HG02943 (cell line): ENCODE data around the gene CAMK2D.

Experiments
- ATAC-seq: cut with Tn5 transposase; IDR thresholded peaks from one replicate; pipeline ENCODE4 v1.9.1; 2021; ENCODE audit warnings: mild to moderate bottlenecking, low read depth, moderate library complexity; ENCODE audit not compliant: unreplicated experiment

The CAMK2D gene

DNA sequence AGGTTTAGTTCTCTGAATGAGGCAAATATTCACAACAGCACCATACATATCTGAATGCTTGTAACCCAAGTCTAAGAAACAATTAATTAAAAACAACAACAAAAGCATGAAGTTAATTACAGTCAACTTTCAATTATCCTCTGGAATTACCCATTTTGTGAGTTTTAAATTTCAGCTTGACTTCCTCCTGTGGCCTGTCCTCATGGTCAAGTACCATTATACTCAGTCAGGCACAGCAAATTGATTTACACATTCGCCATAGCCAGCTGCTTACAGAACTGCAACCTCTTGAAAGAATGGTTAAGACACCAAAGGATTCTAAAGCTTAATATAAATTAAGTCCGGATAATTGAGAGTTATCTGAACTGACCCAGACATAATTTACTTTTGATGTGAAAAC is 306.5 kb downstream of the CAMK2D start:
- ATAC-seq, result no peak

DNA sequence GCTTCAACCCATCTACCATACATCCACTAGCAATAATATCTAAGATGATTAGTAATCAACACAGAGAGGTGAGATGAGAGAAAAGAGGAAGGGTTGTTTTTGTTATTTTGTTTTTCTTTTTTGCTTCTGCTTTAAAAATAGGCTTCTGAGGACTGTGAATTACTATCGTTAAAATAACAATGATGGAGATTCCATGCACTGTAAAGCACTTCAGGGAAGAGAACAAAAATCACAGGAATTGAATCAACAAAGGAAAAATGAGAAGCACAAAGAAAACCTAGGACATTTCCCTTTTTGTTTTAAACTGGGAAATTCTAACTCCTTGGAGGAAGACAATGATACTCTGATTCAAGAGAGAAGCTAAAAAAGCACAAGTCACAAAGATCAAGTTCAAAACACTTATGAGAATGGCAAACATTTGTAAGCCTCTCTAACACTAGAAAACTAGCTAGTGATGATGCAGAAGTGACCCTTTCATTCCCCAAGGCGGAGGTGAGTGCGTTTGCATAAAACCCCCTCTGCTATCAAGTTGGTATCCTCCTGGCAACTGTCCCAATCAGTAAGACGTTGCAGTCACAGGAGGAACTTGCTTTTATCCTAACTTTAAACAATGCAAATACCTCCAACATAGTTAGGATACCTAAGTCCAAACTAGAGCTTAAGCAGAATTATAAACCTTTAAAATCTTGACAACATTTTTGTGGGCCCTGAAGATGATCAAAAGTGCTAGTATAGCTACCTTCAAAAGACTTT is 308.5 kb downstream of the CAMK2D start:
- ATAC-seq, result no peak

DNA sequence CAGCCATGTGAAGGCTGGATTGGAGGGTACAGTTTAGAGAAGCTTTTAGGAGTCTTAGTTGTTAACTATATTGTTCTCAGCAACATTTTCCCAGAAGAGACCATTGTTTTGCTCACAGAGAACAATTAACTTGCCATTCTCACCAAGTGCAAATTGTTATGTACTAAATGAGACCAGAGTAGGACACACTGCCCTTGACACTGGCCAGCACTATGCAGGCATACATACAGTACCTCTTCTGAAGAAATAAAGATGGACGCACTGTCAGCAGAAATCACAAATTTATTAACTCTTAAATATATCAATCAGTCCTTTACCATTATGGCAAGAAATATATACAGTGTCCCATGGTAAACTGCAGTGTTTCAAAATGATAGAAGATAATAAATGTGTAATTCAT is 309.4 kb downstream of the CAMK2D start:
- ATAC-seq, result no peak

DNA sequence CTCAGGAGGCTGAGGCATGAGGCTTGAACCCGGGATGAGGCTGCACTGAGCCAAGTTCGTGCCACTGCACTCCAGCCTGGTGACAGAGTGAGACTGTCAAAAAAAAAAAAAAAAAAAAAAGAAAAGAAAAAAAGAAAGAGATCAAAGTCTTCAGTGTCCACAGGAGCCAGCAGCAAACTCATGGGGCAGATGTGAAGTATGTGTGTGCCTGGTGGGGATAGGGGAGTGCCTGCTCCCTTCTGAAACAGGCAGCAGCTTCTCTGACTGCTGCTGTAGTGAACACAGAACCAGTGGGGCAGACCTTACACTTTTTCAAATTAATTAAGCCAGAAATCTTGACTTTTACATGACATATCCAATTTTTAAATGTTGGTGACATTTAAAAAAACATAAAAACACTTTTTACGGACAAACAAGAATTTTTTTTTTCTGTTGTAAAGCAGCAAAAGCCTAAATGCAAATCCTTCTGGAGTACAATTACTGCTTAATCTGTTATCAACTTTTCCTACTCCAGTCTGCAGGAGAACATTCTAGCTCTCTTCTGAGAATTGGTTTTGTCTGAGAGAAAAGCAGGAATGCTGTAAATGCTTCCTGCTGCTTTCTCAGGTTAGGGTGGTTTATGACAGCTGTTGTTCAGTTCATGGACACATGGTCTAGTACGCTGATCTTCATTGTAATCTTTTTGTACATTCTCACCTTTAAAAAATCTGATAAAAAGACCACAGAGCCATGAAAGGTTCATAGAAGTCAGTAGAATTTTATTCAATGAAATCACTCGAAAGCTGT is 311.1 kb downstream of the CAMK2D start:
- no peak for ATAC-seq

DNA sequence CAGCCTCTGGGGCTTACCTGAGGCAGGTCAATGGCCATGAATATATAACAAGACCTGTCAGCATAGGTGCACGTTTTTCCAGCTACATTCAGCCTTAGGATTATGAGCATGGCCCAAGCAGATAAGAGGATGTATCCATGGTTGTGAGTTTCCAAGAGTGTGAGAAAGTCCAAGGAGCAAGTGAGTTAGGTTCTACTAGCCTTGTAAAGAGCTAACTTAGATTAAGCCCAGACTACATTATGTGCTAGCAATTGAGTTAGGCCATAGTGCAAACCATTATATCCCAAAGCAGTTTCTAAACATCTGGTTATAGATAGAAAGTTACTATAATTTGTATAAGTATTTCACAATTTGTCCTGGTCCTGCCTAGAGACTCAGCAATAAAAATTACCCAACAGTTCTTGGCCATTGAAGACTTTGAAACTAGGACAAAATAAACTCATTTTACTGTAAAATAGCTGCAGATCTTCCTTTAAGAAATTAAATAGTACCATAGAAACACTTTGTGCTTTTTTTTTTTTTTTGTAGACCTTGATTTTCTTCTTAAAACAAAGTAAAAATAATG is 312.0 kb downstream of the CAMK2D start:
- no peak for ATAC-seq

DNA sequence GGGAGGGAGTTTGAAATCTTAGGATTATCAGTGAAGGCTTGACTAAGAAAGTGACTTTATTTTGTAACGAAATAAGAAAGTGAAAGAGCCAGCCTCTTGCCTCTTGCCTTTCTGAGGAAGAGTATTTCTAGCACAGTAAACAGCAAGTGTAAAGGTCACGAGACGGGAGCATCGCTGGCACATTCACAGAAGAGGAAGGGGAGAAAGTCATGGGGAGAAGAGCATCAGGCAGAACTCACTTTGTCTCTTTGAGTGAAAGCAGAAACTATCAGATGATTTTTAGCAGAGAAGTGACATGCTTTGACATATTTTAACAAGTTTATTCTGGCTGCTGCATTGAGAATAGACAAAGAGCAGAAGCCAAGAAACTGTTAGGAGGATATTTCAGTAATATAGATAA is 313.8 kb downstream of the CAMK2D start:
- ATAC-seq, result peak; percentile 64

DNA sequence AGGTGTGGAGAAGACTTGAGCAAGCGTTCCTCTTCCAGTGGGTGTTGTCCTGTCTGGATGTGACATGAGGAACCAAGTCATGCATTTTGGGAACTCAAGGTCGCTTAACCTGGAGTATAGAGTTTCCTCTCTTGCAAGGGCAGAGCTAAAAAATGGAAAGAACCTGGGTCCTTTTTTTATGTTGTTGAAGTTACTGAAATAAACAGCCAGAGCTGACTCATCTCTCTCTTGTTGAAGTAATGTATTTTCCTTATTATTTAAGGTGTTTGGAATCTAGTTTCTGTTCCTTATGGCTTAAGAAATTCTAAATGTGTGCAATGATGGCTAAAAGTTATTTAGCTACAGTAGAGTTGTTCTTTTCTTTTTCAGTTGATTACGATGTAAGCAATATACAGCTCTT is 314.5 kb downstream of the CAMK2D start:
- no peak for ATAC-seq

DNA sequence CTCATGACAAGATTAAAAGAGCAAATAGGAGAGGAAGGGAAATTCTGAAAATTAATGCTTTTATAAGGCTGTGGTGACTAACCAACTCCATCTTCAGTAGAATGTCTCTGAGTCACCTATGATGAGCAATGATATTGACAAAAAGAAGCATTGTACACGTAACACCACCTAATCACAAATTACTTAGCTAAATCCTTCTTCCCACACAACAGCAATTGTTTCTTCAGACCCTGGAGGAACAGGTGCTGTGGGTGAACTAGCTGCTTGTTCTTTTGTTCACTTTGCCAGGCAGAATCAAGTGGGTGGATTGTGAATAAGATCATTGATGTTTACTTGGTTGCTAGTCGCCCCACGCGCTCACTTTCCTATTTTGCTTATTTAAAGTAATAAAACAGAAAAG is 315.5 kb downstream of the CAMK2D start:
- ATAC-seq, result no peak

DNA sequence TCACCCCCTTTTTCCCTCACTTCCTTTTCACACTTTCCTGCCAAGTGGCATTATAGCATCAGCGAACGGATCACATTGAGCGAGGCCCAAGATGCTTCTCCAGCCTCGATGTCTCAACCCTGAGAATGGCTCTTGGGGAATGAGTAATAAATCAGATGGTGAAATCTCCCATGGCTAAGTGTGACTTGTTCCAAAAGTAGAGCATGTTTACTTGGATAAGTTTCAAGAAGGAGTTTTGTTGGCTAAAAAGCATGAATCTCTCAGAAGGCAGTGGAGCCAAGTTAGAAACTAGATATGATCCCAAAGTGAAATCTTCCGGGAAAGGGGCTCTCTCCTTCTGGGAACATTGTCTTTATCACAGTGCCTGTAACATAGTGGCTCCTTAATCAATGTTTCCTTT is 316.3 kb downstream of the CAMK2D start:
- ATAC-seq, result no peak

DNA sequence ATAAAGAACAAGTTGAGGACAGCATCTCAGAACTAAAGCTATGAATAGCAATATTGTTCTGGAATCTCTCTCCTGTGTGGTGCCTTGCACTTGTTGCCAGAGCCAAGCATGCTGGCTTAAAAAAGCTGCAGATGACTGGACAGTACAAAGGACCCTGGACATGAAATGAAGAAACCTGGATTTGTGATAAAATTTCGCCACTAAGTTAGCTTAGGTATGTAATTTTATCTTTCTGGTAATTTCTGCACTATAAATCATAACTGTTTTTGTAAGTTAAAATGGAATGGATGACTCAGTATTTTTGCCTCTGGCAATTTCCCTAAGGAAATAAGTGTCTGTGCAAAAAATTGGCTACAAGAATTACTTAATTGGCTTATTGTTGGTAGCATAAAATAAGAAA is 317.2 kb downstream of the CAMK2D start:
- ATAC-seq, result no peak

DNA sequence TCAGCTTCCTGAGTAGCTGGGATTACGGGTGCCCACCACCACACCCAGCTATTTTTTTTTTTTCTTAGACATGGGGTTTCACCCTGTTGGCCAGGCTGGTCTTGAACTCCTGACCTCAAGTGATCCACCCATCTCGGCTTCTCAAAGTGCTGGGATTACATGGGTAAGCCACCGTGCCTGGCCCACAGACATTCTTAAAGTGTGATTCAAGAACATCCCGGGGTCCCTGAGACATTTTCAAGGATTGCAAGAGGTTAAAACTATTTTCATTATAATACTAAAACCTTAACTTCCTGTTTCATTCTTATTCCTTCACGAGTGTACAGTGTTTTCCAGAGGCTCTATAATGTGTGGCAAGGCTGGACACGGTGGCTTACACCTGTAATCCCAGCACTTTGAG is 318.7 kb downstream of the CAMK2D start:
- ATAC-seq, result no peak

DNA sequence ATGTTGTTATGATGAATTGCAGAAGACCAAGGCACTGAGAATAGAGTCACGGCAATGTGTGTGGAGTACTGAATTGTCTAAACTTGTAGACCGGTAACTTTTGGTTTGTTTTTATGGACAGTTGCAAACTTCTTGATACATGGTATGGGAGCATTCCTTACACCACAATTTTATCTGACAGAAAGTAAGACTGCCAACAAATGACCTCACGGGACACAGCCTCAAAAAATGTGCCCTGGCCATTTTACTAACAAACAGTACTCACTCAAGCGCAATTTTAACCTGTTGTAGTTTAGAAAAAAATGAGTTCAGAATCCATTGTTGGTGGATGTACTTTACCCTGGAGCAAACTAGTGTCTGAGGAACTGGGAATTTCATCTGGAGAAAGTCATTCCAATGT is 321.2 kb downstream of the CAMK2D start:
- no peak for ATAC-seq

DNA sequence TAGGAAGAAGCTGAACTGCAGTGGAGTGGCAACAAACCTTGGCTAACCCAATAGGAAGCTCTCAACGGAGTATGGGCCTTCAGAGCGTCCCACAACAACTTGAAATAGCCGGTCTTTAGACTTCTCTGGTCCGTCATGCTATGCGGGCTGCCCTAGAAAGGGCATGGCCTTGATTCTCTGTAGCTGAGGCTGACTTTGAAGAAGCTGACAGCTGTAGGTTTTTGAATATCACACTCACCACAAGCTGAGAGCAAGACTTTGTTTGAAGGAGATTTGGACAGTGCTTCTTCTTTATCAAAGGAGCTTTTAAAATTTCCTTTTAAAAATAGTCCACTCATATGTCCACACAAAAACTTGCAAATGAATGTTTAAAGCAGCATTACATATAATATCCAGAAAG is 322.9 kb downstream of the CAMK2D start:
- ATAC-seq, result no peak

DNA sequence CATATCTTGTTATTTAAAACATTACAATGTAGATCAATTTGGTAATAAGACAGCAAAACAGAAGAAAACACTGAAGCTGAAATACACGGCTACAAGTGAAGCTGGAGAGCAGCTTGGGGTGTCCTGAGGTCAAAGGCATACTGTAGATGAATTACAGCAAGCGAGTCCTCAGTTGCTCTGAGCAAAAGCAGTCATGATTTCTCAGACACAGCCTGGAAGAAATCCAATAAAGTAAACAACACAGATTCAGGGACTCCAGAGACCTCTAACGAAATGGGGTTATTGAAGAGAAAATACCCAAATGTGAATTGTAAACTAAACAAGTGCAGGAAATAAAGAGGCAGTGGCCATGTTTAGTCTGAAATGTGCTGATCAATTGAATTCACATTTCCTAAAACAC is 324.4 kb downstream of the CAMK2D start:
- no peak for ATAC-seq

DNA sequence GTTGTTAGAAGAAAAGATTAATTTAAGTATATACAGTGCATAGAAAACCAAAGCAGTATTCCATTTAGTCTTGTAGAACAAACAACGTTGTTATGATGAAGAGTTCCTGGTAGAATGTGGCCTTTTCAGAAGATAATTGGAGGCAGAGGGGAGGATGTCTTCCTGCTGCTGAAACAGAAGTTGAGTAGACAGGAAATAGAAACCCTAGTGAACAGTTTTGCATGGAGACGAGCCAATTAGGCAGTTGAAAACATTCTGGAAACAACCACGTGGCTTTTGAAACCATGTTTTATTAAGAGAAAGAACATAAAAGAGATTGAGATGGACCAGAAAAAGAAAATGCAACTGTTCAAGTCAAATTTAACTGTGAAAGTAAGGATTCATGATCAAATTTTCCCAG is 325.2 kb downstream of the CAMK2D start:
- ATAC-seq, result no peak

DNA sequence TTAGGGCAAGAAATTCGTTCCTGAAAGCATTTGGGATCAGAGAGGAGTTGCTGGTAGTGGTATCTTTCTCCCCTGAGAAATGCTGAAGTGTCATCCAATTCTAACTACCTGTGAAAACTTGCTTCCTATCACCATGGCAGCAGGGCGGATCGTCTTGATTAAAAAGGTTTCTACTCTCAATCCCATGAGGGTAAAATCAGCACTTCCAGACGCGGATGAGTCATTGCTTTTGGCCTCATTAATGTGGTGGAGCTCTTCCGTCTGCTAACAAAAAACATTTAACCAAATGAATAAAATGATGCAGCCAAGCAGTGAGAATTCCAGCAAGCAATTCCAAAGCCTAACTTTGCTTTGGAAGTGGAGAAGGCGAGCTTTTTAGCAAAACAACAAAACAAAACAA is 325.6 kb downstream of the CAMK2D start:
- ATAC-seq, result no peak

DNA sequence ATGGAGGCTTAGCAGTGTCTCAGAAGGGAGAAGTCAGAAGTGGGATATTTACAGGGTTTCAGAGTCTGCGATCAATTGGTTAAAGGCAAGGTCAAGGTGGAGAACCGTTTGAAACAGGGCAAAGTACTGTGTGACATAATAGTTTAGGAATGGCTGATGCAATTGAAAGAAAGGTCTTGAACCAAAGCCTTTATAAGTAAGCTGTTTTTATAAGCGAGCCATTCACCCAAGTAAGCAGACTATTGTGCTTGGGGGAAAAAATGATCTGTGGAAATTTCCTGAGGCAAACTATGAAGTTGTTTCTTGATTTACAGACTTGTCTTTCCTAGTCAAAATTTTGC is 327.3 kb downstream of the CAMK2D start:
- ATAC-seq, result no peak

DNA sequence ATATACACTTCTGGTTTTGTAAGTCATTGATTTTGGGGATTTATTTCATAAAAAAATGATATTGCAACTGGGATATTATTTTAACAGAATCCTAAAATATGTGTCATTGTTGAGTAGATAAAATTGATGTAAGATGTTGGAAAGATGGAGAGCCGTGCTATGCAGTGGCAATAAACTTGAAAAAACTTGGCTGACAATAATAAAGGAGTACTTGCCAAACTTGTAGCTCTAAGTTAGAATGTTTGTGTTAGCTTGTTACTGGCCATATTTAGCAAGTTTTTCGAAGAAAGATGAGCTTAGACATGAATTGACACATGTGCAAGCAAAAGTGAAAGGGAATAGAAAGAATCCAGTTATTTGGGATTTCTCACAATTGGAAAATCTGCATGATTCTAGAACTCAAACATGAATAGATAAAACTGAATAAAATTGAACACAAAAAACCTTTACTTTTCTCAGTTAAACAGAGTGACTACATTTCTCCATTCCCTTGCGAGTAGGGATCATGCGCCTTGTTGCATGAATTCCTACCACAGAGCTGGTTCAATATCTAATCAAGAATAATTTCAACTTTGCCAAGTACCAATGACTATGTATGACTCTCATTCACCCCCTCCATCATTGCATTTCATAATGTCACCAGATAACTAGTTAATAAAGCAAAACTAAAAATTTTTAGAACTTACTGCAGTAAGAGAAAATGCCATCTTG is 327.8 kb downstream of the CAMK2D start:
- ATAC-seq, result no peak

DNA sequence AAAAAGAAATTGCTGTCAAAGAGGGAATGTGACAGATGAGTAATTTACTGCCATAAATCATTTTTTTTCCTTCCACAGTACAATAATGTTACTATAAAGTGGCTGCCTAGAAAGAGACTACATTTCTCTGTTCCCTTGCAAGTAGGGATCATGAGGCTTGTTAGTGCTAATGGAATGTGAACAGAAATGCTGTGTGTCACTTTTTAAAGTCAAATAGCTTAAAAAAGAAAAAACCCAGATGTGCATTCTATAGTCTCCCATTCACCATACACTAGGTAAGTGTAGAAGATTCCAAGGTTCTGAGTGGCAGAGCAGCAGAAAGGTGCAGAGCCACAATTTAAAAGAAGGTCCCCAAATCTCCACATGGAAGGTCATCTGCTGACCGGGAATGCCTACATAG is 328.4 kb downstream of the CAMK2D start:
- ATAC-seq, result no peak

DNA sequence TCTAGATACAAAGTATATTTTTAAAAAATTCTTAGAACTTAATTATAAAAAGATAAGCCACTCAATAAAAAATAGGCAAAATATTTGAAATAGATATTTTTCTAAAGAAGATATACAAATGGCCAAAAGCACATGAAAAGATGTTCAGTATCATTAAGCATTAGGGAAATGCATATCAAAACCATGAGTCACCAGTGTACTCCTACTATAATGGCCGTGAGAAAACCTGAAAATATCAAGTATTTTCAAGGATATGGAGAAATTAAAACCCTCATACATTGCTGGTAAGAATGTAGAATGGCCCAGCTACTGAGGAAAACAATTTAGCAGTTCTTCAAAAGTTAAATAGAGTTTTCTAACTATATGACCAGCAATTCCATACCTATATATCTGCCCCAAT is 337.9 kb downstream of the CAMK2D start:
- ATAC-seq, result no peak

DNA sequence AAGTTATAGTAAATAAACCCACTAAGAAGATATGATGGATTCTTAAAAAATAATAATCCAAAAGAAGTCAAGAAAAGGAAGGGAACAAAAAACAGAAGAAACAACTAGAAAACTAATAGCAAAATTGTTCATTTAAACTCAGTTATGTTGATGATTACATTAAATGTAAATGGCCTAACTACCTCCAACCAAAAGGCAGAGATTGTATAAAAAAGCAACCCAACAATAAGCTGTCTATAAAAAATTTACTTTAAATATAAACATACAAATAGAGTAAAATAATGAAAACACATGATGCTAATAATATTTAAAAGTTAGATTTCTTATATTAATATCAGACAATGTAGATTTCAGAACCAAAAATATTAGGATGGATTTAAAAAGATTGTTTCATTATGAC is 340.6 kb downstream of the CAMK2D start:
- ATAC-seq, result no peak
